Small intestine (tissue), 7 donors: Measurements from ENCODE around the gene MMP11. TPM values are rescaled to one million over a fixed set of nuclear protein-coding genes. Genes with fewer than 3 reads are reported as not detected.
A peak's percentile ranks its signal among the peaks of the same experiment; 100 is the strongest.

Experiments used
- DNase-seq, 2 donors: peaks; one replicate each; pipeline versions ENCODE4 v3.0.0 to v3.0.0-alpha.2; 2013
- FAIRE-seq: peaks from 2 replicates; lab custom pipeline; 2012; peaks lifted over from hg19 to GRCh38; lab: Jason Lieb, UNC
- H3K27ac ChIP-seq, 3 donors: one replicate each; pipeline ENCODE4 v1.5.1; 2013; ENCODE audit warnings: low read length in 2 of 3, mild to moderate bottlenecking in 2 of 3, control low read depth in 1 of 3, inconsistent platforms in 1 of 3, low read depth in 1 of 3, moderate library complexity in 1 of 3
- H3K27me3 ChIP-seq, 3 donors: one replicate each; pipeline ENCODE4 v1.6.1; 2013; ENCODE audit warnings: low read length in 3 of 3, inconsistent platforms in 1 of 3; ENCODE audit not compliant: control insufficient read depth in 3 of 3, insufficient read depth in 3 of 3
- H3K36me3 ChIP-seq, 3 donors: one replicate each; pipeline ENCODE4 v1.6.1; 2013; ENCODE audit warnings: low read length in 3 of 3, inconsistent platforms in 1 of 3, low read depth in 1 of 3, mild to moderate bottlenecking in 1 of 3, moderate library complexity in 1 of 3; ENCODE audit not compliant: control insufficient read depth in 3 of 3, insufficient read depth in 2 of 3
- H3K4me1 ChIP-seq, 3 donors: one replicate each; pipeline ENCODE4 v1.6.1; 2013; ENCODE audit warnings: low read length in 2 of 3, inconsistent platforms in 1 of 3, low read depth in 1 of 3, mild to moderate bottlenecking in 1 of 3, moderate library complexity in 1 of 3; ENCODE audit not compliant: control insufficient read depth in 3 of 3, insufficient read depth in 2 of 3
- H3K4me3 ChIP-seq, 3 donors: one replicate each; pipeline ENCODE4 v1.5.1; 2013; ENCODE audit warnings: low read length in 3 of 3, control low read depth in 1 of 3, inconsistent platforms in 1 of 3, low read depth in 1 of 3, mild to moderate bottlenecking in 1 of 3, moderate library complexity in 1 of 3
- H3K9me3 ChIP-seq, 2 donors: one replicate each; pipeline ENCODE4 v1.6.1; 2013; ENCODE audit warnings: low read depth in 1 of 2, low read length in 1 of 2; ENCODE audit not compliant: control insufficient read depth in 2 of 2, insufficient read depth in 1 of 2
- WGBS, 3 donors: extraction: QIAGEN DNeasy Blood & Tissue Kit; methylation state at CpG; one replicate each; pipeline ENCODE4 v1.1.7; 2013; 5-methylcytosine and 5-hydroxymethylcytosine counted together
- polyA plus RNA-seq, 4 donors: library from polyadenylated mRNA; stranded (reverse) in 3 of 4; unstranded in 1 of 4; fragments of 200-250 nt in 3 of 4; fragments of 120-200 nt in 1 of 4; gene quantifications; one replicate each; pipeline versions ENCODE4 v1.2.1 to v1.2.3, GENCODE V29; 2013
- donor health status: healthy with polysubstance abuse.
- donor health status: control.
- donor health status: control.
- donor health status: Bipolar disorder and iron deficiency.
- donor health status: healthy.

Gene MMP11
- polyA plus RNA-seq, 4 donors = 1.1 to 16.8 (median 1.7) TPM; not detected in 1

- Histone ChIP-seq H3K36me3 (peaks cover 0 to 16% (median 0%) of the 10 kb centered on the region in 3 donors), H3K27me3 (no peaks in the 10 kb centered on the region), H3K4me3 (peak overlapping the region in 2 of 3 donors; percentile 68 to 70), H3K9me3 (no peaks in the 10 kb centered on the region), H3K4me1 (peaks cover 3 to 60% (median 6%) of the 10 kb centered on the region in 3 donors), H3K27ac (peak overlapping the region; percentile 95 to 100 (median 99))
- FAIRE-seq = no peak
- DNase-seq = no peak
- 46 to 58% (median 52%) methylated on average over 9 of the region's 9 CpGs for WGBS, 3 donors
Measured at GRCh38 chr22:23786261-23786710, 13.6 kb downstream of the MMP11 start.

- Histone ChIP-seq H3K4me3 (peak within 1 kb of the TSS; percentile 68 to 97 (median 70)), H3K36me3 (peaks cover 0 to 23% (median 0%) of the 10 kb centered on the region in 3 donors), H3K4me1 (peaks cover 3 to 54% (median 6%) of the 10 kb centered on the region in 3 donors), H3K9me3 (no peaks in the 10 kb centered on the region), H3K27ac (peak within 1 kb of the TSS; percentile 95 to 100 (median 99)), H3K27me3 (no peaks in the 10 kb centered on the region)
- DNase-seq (peak; percentile 89 to 98), FAIRE-seq (no peak)
- WGBS, 3 donors = 0 to 1% (median 0%) methylated on average over 73 to 97 of the region's 97 CpGs
Measured at GRCh38 chr22:23786752-23787599, 14.3 kb downstream of the MMP11 start, which contains the start of gene SMARCB1. TSS of gene SMARCB1 (plus strand) at chr22:23786966. CDS start at chr22:23787170, 204 bp downstream.

- Histone ChIP-seq H3K4me3 (peak overlapping the region; percentile 68 to 97 (median 70)), H3K27me3 (no peaks in the 10 kb centered on the region), H3K9me3 (no peaks in the 10 kb centered on the region), H3K36me3 (peaks cover 0 to 29% (median 0%) of the 10 kb centered on the region in 3 donors), H3K4me1 (peaks cover 3 to 48% (median 6%) of the 10 kb centered on the region in 3 donors), H3K27ac (peak overlapping the region in 2 of 3 donors; percentile 59 to 79)
- WGBS, 3 donors = 0 to 2% (median 0%) methylated on average over 5 of the region's 5 CpGs
- no peak for DNase-seq
- FAIRE-seq = no peak
Measured at GRCh38 chr22:23787600-23787896, 14.9 kb downstream of the MMP11 start.

GRCh38 chr22:23787910-23788309 lies 15.3 kb downstream of the MMP11 start:
- DNase-seq = no peak
- H3K27me3 ChIP-seq = no peaks in the 10 kb centered on the region
- H3K36me3 ChIP-seq = peaks cover 0 to 32% (median 0%) of the 10 kb centered on the region in 3 donors
- no peaks in the 10 kb centered on the region for H3K9me3 ChIP-seq
- peaks cover 3 to 44% (median 6%) of the 10 kb centered on the region in 3 donors for H3K4me1 ChIP-seq
- no peak for FAIRE-seq
- H3K27ac ChIP-seq = peak overlapping the region in 1 of 3 donors; percentile 79
- peak overlapping the region; percentile 68 to 97 (median 70) for H3K4me3 ChIP-seq
- WGBS, 3 donors = 46 to 56% (median 48%) methylated on average over 3 of the region's 3 CpGs

- Histone ChIP-seq H3K27ac (no peak overlapping the region), H3K4me1 (peaks cover 3 to 32% (median 6%) of the 10 kb centered on the region in 3 donors), H3K36me3 (peaks cover 0 to 36% (median 6%) of the 10 kb centered on the region in 3 donors), H3K4me3 (no peak overlapping the region), H3K9me3 (no peaks in the 10 kb centered on the region), H3K27me3 (no peaks in the 10 kb centered on the region)
- FAIRE-seq = no peak
- WGBS, 3 donors = 53 to 71% (median 62%) methylated on average over 4 of the region's 4 CpGs
- no peak for DNase-seq
Measured at GRCh38 chr22:23789121-23789520, 16.5 kb downstream of the MMP11 start.

GRCh38 chr22:23789638-23790037 lies 17.0 kb downstream of the MMP11 start:
- no peak for FAIRE-seq

GRCh38 chr22:23790819-23791737 lies 18.4 kb downstream of the MMP11 start:
- no peaks in the 10 kb centered on the region for H3K9me3 ChIP-seq
- no peak overlapping the region for H3K4me3 ChIP-seq
- FAIRE-seq (no peak), DNase-seq (no peak)
- H3K27me3 ChIP-seq = no peaks in the 10 kb centered on the region
- peaks cover 2 to 25% (median 6%) of the 10 kb centered on the region in 3 donors for H3K4me1 ChIP-seq
- H3K36me3 ChIP-seq = peaks cover 4 to 54% (median 6%) of the 10 kb centered on the region in 3 donors
- no peak overlapping the region for H3K27ac ChIP-seq
- 73 to 83% (median 83%) methylated on average over 11 of the region's 11 CpGs for WGBS, 3 donors

More at GRCh38 chr22:23789638-23790037, 17.0 kb downstream of the MMP11 start:
- Histone ChIP-seq H3K27me3 (no peaks in the 10 kb centered on the region), H3K9me3 (no peaks in the 10 kb centered on the region), H3K4me1 (peaks cover 2 to 27% (median 6%) of the 10 kb centered on the region in 3 donors), H3K4me3 (no peak overlapping the region), H3K36me3 (peaks cover 2 to 42% (median 6%) of the 10 kb centered on the region in 3 donors), H3K27ac (no peak overlapping the region)
- DNase-seq = no peak
- WGBS, 3 donors = 76 to 83% (median 80%) methylated on average over 4 of the region's 4 CpGs
